HepG2 (cell line): ENCODE results near the gene STK10. TPM values are rescaled to one million over a fixed set of nuclear protein-coding genes. Genes with fewer than 3 reads are reported as not detected.

ENCODE experiments used
- ATAC-seq: fragments of 200-7000 bp; cut with Tn5 transposase; 3 replicates; pipeline ENCODE4 v1.9.1; 2020; ENCODE audit warnings: mild to moderate bottlenecking, moderate library complexity
- BruUV-seq: library from RNA; stranded (reverse); fragments of 400-500 nt; replicated peaks from 2 replicates; lab custom pipeline; 2021; lab: Mats Ljungman, UMichigan
- CTCF ChIA-PET: fragments of 300-600 bp; formaldehyde crosslinking; extraction: SDS; loops from one replicate; lab custom pipeline; 2021; ENCODE audit warnings: low total read pairs, inconsistent platforms, low intra/inter-chr PET ratio; lab: Yijun Ruan, JAX
- POLR2A ChIA-PET: fragments of 350-600 bp; sonication (Branson Sonifier 250); formaldehyde crosslinking; loops from one replicate; lab custom pipeline; 2020; ENCODE audit warnings: antibody characterized with exemption, inconsistent platforms; lab: Yijun Ruan, JAX
- DNase-seq: peaks from one replicate; pipeline ENCODE4 v3.0.0-alpha.2; 2015; ENCODE audit warnings: low spot score
- FAIRE-seq: peaks from 3 replicates; lab custom pipeline; 2011; peaks lifted over from hg19 to GRCh38; lab: Jason Lieb, UNC
- H2AFZ ChIP-seq: one replicate; pipeline ENCODE4 v1.6.1; 2011; ENCODE audit warnings: low read length, inconsistent platforms
- H3K27ac ChIP-seq: fragments of 300-600 bp; 3 replicates; pipeline ENCODE4 v1.8.0; 2011; ENCODE audit warnings: mixed run types, mild to moderate bottlenecking, mixed read lengths, low read length, inconsistent platforms; ENCODE audit not compliant: insufficient read depth; ENCODE audit errors: extremely low read length
- H3K27me3 ChIP-seq, 2 experiments: fragments of 200-600 bp in 1 of 2; 2 replicates in 1 of 2; 3 replicates in 1 of 2; pipeline versions ENCODE4 v1.6.0 to v1.8.0; 2011; ENCODE audit warnings: low read length in 2 of 2, mild to moderate bottlenecking in 2 of 2, moderate library complexity in 2 of 2, inconsistent platforms in 1 of 2; ENCODE audit not compliant: insufficient read depth in 2 of 2, control insufficient read depth in 1 of 2
- H3K36me3 ChIP-seq, 2 experiments: fragments of 200-600 bp in 1 of 2; replicated peaks in 1 of 2; 2 replicates in 1 of 2; 3 replicates in 1 of 2; pipeline versions ENCODE4 v1.5.1 to v1.8.0; 2011; ENCODE audit warnings: low read length in 2 of 2, inconsistent platforms in 1 of 2; ENCODE audit not compliant: insufficient read depth in 2 of 2, control insufficient read depth in 1 of 2
- H3K4me1 ChIP-seq: 2 replicates; pipeline ENCODE4 v1.5.1; 2012; ENCODE audit warnings: low read length, inconsistent platforms; ENCODE audit not compliant: insufficient read depth
- H3K4me2 ChIP-seq: 2 replicates; pipeline ENCODE4 v1.6.0; 2011; ENCODE audit warnings: low read depth, low read length, inconsistent platforms
- H3K4me3 ChIP-seq, 3 experiments: fragments of 200-600 bp in 1 of 3; sonication (generic), shearing (Covaris generic) in 1 of 3; replicated peaks in 1 of 3; 2 replicates each; pipeline ENCODE4 v1.5.1; 2011 to 2016; ENCODE audit warnings: low read length in 3 of 3, inconsistent platforms in 2 of 3, low read depth in 2 of 3, mild to moderate bottlenecking in 2 of 3, control low read depth in 1 of 3, mixed read lengths in 1 of 3; ENCODE audit not compliant: insufficient read depth in 1 of 3
- H3K79me2 ChIP-seq: one replicate; pipeline ENCODE4 v1.6.1; 2011; ENCODE audit warnings: low read length, inconsistent platforms; ENCODE audit not compliant: insufficient read depth
- H3K9ac ChIP-seq: 2 replicates; pipeline ENCODE4 v1.6.0; 2011; ENCODE audit warnings: mild to moderate bottlenecking, low read depth, low read length, inconsistent platforms; ENCODE audit not compliant: insufficient read depth
- H3K9me3 ChIP-seq: 2 replicates; pipeline ENCODE4 v1.5.1; 2012; ENCODE audit warnings: mild to moderate bottlenecking, low read length
- H4K20me1 ChIP-seq: 2 replicates; pipeline ENCODE4 v1.6.0; 2011; ENCODE audit warnings: inconsistent platforms, mild to moderate bottlenecking, low read length, moderate library complexity; ENCODE audit not compliant: insufficient read depth
- CTCF ChIP-seq: sonication (generic); formaldehyde crosslinking; IDR thresholded peaks from 2 replicates; pipeline ENCODE4 v1.5.0; 2020; ENCODE audit warnings: mild to moderate bottlenecking, missing genetic modification reagents, moderate library complexity
- GATA4 ChIP-seq: sonication (generic); IDR thresholded peaks from 2 replicates; pipeline ENCODE4 v1.6.1; 2016; ENCODE audit warnings: antibody characterized with exemption, low read depth, borderline replicate concordance
- GLMP ChIP-seq: sonication (generic); formaldehyde crosslinking; IDR thresholded peaks from 2 replicates; pipeline ENCODE4 v1.9.0; 2021; ENCODE audit warnings: missing genetic modification reagents, mild to moderate bottlenecking, borderline replicate concordance
- KAT8 ChIP-seq: IDR thresholded peaks from 2 replicates; pipeline ENCODE4 v1.6.1; 2016; ENCODE audit warnings: missing genetic modification reagents, missing compliant biosample characterization
- KIAA2018 ChIP-seq: sonication (generic); formaldehyde crosslinking; IDR thresholded peaks from 2 replicates; pipeline ENCODE4 v1.5.0; 2020; ENCODE audit warnings: mild to moderate bottlenecking, missing genetic modification reagents, borderline replicate concordance
- KLF12 ChIP-seq: sonication (generic); formaldehyde crosslinking; IDR thresholded peaks from 2 replicates; pipeline ENCODE4 v1.4.0; 2020; ENCODE audit warnings: missing genetic modification reagents, borderline replicate concordance
- KLF13 ChIP-seq: sonication (generic); formaldehyde crosslinking; IDR thresholded peaks from 2 replicates; pipeline ENCODE4 v1.4.0; 2020; ENCODE audit warnings: mild to moderate bottlenecking, missing genetic modification reagents
- KMT2B ChIP-seq: IDR thresholded peaks from 2 replicates; pipeline ENCODE4 v1.6.1; 2016; ENCODE audit warnings: missing genetic modification reagents, missing compliant biosample characterization
- MYC ChIP-seq: sonication (generic); formaldehyde crosslinking; IDR thresholded peaks from 2 replicates; pipeline ENCODE4 v1.9.0; 2021; ENCODE audit warnings: missing genetic modification reagents, borderline replicate concordance
- STAG1 ChIP-seq: sonication (generic); formaldehyde crosslinking; IDR thresholded peaks from 2 replicates; pipeline ENCODE4 v1.4.0; 2020; ENCODE audit warnings: missing genetic modification reagents
- TCF7L2 ChIP-seq: IDR thresholded peaks from 2 replicates; pipeline ENCODE4 v1.6.1; 2011; ENCODE audit warnings: mild to moderate bottlenecking, low read depth, low read length, moderate library complexity
- TRIM22 ChIP-seq: fragments of 450-650 bp; IDR thresholded peaks from 2 replicates; pipeline ENCODE4 v1.6.1; 2017
- WGBS: methylation state at CpG from one replicate; pipeline ENCODE4 v1.1.6; 2017; ENCODE audit warnings: low lambda C conversion rate; 5-methylcytosine and 5-hydroxymethylcytosine counted together
- in situ Hi-C: cut with HindIII; loops from 2 replicates; pipeline ENCODE4 v1.10.0; 2017; ENCODE audit warnings: low pct_unique_long_range_greater_than_20kb; ENCODE audit not compliant: extremely low pct_ligation_motif_present
- intact Hi-C: fragments of 100-400 bp; cut with micrococcal nuclease; formaldehyde crosslinking; loops from one replicate; pipeline ENCODE4 v1.10.0; 2022; ENCODE audit not compliant: unreplicated experiment
- polyA plus RNA-seq, 8 experiments: library from polyadenylated mRNA; depleted of rRNA in 3 of 8; stranded (reverse) in 7 of 8; unstranded in 1 of 8; fragments of >200 nt; fragmentation: Illumina TruSeq in 4 of 8; extraction: Trizol in 4 of 8; gene quantifications; 2 replicates each; pipeline versions ENCODE4 v1.2.1 to v1.2.3, GENCODE V29; 2011 to 2016; ENCODE audit warnings: low read depth in 4 of 8, missing spikeins in 1 of 8, mixed read lengths in 1 of 8; ENCODE audit not compliant: insufficient read depth in 1 of 8
- total RNA-seq, 5 experiments: library from RNA; depleted of rRNA; stranded (reverse); fragments of >200 nt; fragmentation: Illumina TruSeq; extraction: Trizol; gene quantifications; 2 replicates each; pipeline ENCODE4 v1.2.3, GENCODE V29; 2016; ENCODE audit warnings: low read depth in 1 of 5

The STK10 gene
- total and polyA plus RNA-seq, 2 of the 13 experiments (the other 11 are each of a cell fraction or from before 2014, with no cell fraction given), result 7.0 to 7.2 TPM

- no peaks in the 10 kb centered on the region for H3K9me3 ChIP-seq
- in situ Hi-C loops, result no loop called here
- no peaks in the 10 kb centered on the region for H3K27me3 ChIP-seq
- ChIA-PET POLR2A (no interaction called here), CTCF (interaction anchor here (1.0 kb wide), 1 partner anchor 66 kb away, joined by 5 read pairs; the partner anchor contains the start of gene STK10)
- 37% methylated on average over 4 of the region's 4 CpGs for WGBS
- peaks cover 2 to 7% of the 10 kb centered on the region in 2 experiments; a peak in 3 of 5 replicates for H3K36me3 ChIP-seq
- DNase-seq (peak; percentile 55), FAIRE-seq (peak; percentile 76), ATAC-seq (peak; percentile 95)
- no peak overlapping the region for H3K4me3 ChIP-seq
- BruUV-seq, result no TSS peak
- no peaks in the 10 kb centered on the region for H3K4me1 ChIP-seq
- no peak overlapping the region for H3K4me2 ChIP-seq
- H4K20me1 ChIP-seq, result no peaks in the 10 kb centered on the region
- H2AFZ ChIP-seq, result no peak overlapping the region
- intact Hi-C loops, result loop anchor here (1.0 kb wide), 1 partner anchor 64 kb away; no protein-coding TSS in a partner anchor
- no peak overlapping the region for H3K27ac ChIP-seq
- no peaks in the 10 kb centered on the region for H3K79me2 ChIP-seq
- H3K9ac ChIP-seq, result no peak overlapping the region
- TF ChIP-seq TCF7L2, result no peak
- no peak for TF ChIP-seq GLMP
- TF ChIP-seq KIAA2018 (CRISPR knock-in tag), result no peak
- TF ChIP-seq KMT2B (CRISPR knock-in tag), result no peak
- peak; percentile 60; the same call in 1 of the 2 replicates for TF ChIP-seq MYC
- no peak for TF ChIP-seq KLF12
- TF ChIP-seq KLF13, result no peak
- TF ChIP-seq STAG1 (CRISPR knock-in tag), result peak; percentile 42
- peak; percentile 27; the same call in 1 of the 2 replicates for TF ChIP-seq CTCF (CRISPR knock-in tag)
- no peak for TF ChIP-seq KAT8 (CRISPR knock-in tag)
- TF ChIP-seq TRIM22, result no peak
- TF ChIP-seq GATA4, result no peak
Observed at GRCh38 chr5:172123269-172123692, 64.7 kb downstream of the STK10 start.
